Mesenchymal stem cell (in vitro differentiated cells and primary cell): ENCODE measurements around the gene GGCT.

Experiments
- DNase-seq: peaks from one replicate; pipeline ENCODE4 v3.0.0-alpha.2; 2013
- H2AFZ ChIP-seq: one replicate; pipeline ENCODE4 v1.6.1; 2013; ENCODE audit warnings: low read depth, mild to moderate bottlenecking, control low read depth, inconsistent platforms, low read length, moderate library complexity
- H2AK5ac ChIP-seq: 2 replicates; pipeline ENCODE4 v1.6.1; 2013; ENCODE audit warnings: low read length, moderate library complexity, mild to moderate bottlenecking, inconsistent platforms; ENCODE audit not compliant: severe bottlenecking
- H2BK120ac ChIP-seq: one replicate; pipeline ENCODE4 v1.6.1; 2013; ENCODE audit warnings: low read depth, mild to moderate bottlenecking, inconsistent platforms, low read length, moderate library complexity
- H2BK12ac ChIP-seq, 2 experiments: one replicate each; pipeline ENCODE4 v1.6.1; 2013; ENCODE audit warnings: inconsistent platforms in 2 of 2, low read length in 2 of 2, mild to moderate bottlenecking in 2 of 2, moderate library complexity in 2 of 2, control low read depth in 1 of 2
- H2BK15ac ChIP-seq: one replicate; pipeline ENCODE4 v1.6.1; 2013; ENCODE audit warnings: mild to moderate bottlenecking, low read depth, inconsistent platforms; ENCODE audit not compliant: poor library complexity, severe bottlenecking
- H2BK5ac ChIP-seq: 2 replicates; pipeline ENCODE4 v1.6.1; 2013; ENCODE audit warnings: low read depth, mild to moderate bottlenecking, low read length, control low read depth, inconsistent platforms; ENCODE audit not compliant: poor library complexity, severe bottlenecking
- H3K14ac ChIP-seq, 2 experiments: one replicate each; pipeline ENCODE4 v1.6.1; 2013; ENCODE audit warnings: inconsistent platforms in 2 of 2, low read length in 2 of 2, control low read depth in 1 of 2, mild to moderate bottlenecking in 1 of 2, moderate library complexity in 1 of 2
- H3K18ac ChIP-seq, 2 experiments: one replicate each; pipeline ENCODE4 v1.6.1; 2013; ENCODE audit warnings: inconsistent platforms in 2 of 2, low read length in 2 of 2, control low read depth in 1 of 2, low read depth in 1 of 2, mild to moderate bottlenecking in 1 of 2
- H3K23ac ChIP-seq, 2 experiments: one replicate each; pipeline ENCODE4 v1.6.1; 2013; ENCODE audit warnings: inconsistent platforms in 2 of 2, low read length in 2 of 2, mild to moderate bottlenecking in 2 of 2, moderate library complexity in 2 of 2, control low read depth in 1 of 2
- H3K27ac ChIP-seq: 2 replicates; pipeline ENCODE4 v1.5.1; 2013; ENCODE audit warnings: mild to moderate bottlenecking, moderate library complexity, low read length, control low read depth, inconsistent platforms; ENCODE audit not compliant: poor library complexity, severe bottlenecking
- H3K27me3 ChIP-seq, 2 experiments: 2 replicates each; pipeline versions ENCODE4 v1.6.1 to v1.7.0; 2013; ENCODE audit warnings: low read length in 2 of 2, mild to moderate bottlenecking in 2 of 2, moderate library complexity in 2 of 2, control low read depth in 1 of 2, inconsistent platforms in 1 of 2; ENCODE audit not compliant: control insufficient read depth in 1 of 2, insufficient read depth in 1 of 2
- H3K36me3 ChIP-seq, 2 experiments: 2 replicates each; pipeline versions ENCODE4 v1.6.1 to v1.7.0; 2013; ENCODE audit warnings: low read length in 2 of 2, control low read depth in 1 of 2, inconsistent platforms in 1 of 2, low read depth in 1 of 2, mild to moderate bottlenecking in 1 of 2; ENCODE audit not compliant: insufficient read depth in 2 of 2, control insufficient read depth in 1 of 2
- H3K4ac ChIP-seq, 2 experiments: one replicate each; pipeline ENCODE4 v1.6.1; 2013; ENCODE audit warnings: inconsistent platforms in 2 of 2, low read length in 2 of 2, mild to moderate bottlenecking in 2 of 2, moderate library complexity in 2 of 2, control low read depth in 1 of 2, low read depth in 1 of 2
- H3K4me1 ChIP-seq: 2 replicates; pipeline ENCODE4 v1.6.1; 2013; ENCODE audit warnings: low read depth, low read length, control low read depth; ENCODE audit not compliant: control insufficient read depth, insufficient read depth
- H3K4me2 ChIP-seq: 2 replicates; pipeline ENCODE4 v1.6.1; 2013; ENCODE audit warnings: low read length, mild to moderate bottlenecking, inconsistent platforms; ENCODE audit not compliant: poor library complexity, severe bottlenecking
- H3K4me3 ChIP-seq, 2 experiments: 2 replicates each; pipeline versions ENCODE4 v1.5.1 to v1.7.0; 2013; ENCODE audit warnings: low read length in 2 of 2, mild to moderate bottlenecking in 2 of 2, control low read depth in 1 of 2, low read depth in 1 of 2; ENCODE audit not compliant: insufficient read depth in 1 of 2
- H3K79me1 ChIP-seq: replicated peaks from 2 replicates; pipeline ENCODE4 v1.6.1; 2013; ENCODE audit warnings: mild to moderate bottlenecking, control low read depth, low read length, inconsistent platforms; ENCODE audit not compliant: poor library complexity, severe bottlenecking
- H3K9ac ChIP-seq: 2 replicates; pipeline ENCODE4 v1.7.0; 2013; ENCODE audit warnings: mild to moderate bottlenecking, low read length, moderate library complexity
- H3K9me3 ChIP-seq: 2 replicates; pipeline ENCODE4 v1.7.0; 2013; ENCODE audit warnings: mild to moderate bottlenecking, low read length; ENCODE audit not compliant: control insufficient read depth
- H4K8ac ChIP-seq: one replicate; pipeline ENCODE4 v1.6.1; 2013; ENCODE audit warnings: inconsistent platforms, mild to moderate bottlenecking, low read length, moderate library complexity
- H4K91ac ChIP-seq: one replicate; pipeline ENCODE4 v1.6.1; 2013; ENCODE audit warnings: mild to moderate bottlenecking, low read length, inconsistent platforms
- WGBS: methylation state at CpG from one replicate; pipeline ENCODE4 v1.1.7; 2013; ENCODE audit warnings: mixed read lengths; 5-methylcytosine and 5-hydroxymethylcytosine counted together

GGCT gene

DNA sequence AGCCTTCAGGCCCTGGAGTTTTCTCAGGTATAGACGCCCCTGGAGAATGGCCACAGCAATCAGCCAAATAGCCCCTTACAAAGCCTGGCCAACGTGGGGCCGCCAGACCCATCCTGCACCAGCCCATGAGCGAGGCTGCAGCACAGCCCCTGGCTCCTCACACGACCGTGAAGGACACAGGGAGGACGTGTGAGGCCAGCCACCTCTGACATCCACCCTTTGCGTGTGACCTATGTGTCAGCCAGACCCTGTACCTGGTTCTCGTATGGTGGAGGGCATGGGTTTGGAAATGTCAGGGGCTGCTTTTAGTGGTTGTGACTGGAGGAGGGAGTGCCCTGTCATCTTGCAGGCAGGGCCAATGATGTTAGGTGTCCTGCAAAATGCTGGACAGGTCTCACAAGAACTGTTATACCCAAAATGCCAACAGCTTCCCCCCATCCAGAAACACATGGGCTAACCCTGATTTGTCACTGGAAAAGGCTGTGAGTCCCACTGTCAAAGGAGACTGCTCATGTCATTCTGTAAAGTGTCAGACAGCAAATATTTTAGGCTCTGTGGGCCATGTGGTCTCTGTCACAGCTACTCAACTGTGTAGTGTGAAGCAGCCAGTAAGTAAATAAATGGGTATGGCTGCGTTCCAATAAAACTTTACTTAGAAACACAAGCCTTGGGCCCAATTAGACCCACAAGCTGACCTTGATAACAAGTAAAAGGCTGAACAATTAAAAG is 56.0 kb downstream of the GGCT start:
- H3K27me3 ChIP-seq: no peaks in the 10 kb centered on the region
- H3K4me2 ChIP-seq: no peak overlapping the region
- peaks cover 1% of the 10 kb centered on the region for H3K79me1 ChIP-seq
- no peak overlapping the region for H2BK15ac ChIP-seq
- WGBS: 82% methylated on average over 9 of the region's 10 CpGs
- H3K36me3 ChIP-seq: peaks cover 48 to 75% of the 10 kb centered on the region in 2 experiments
- H2AFZ ChIP-seq: no peak overlapping the region
- no peak overlapping the region for H3K4me3 ChIP-seq
- no peak overlapping the region for H2AK5ac ChIP-seq
- no peak overlapping the region for H3K14ac ChIP-seq
- no peak for DNase-seq
- H3K4ac ChIP-seq: no peak overlapping the region
- no peak overlapping the region for H3K9ac ChIP-seq
- no peaks in the 10 kb centered on the region for H3K9me3 ChIP-seq
- H3K23ac ChIP-seq: no peak overlapping the region
- no peak overlapping the region for H4K91ac ChIP-seq
- no peak overlapping the region for H3K27ac ChIP-seq
- no peak overlapping the region for H2BK5ac ChIP-seq
- no peak overlapping the region for H2BK12ac ChIP-seq
- H3K4me1 ChIP-seq: no peaks in the 10 kb centered on the region
- peak overlapping the region; percentile 21 for H4K8ac ChIP-seq
- H2BK120ac ChIP-seq: no peak overlapping the region
- H3K18ac ChIP-seq: peak overlapping the region in 1 of 2 experiments; percentile 37

DNA sequence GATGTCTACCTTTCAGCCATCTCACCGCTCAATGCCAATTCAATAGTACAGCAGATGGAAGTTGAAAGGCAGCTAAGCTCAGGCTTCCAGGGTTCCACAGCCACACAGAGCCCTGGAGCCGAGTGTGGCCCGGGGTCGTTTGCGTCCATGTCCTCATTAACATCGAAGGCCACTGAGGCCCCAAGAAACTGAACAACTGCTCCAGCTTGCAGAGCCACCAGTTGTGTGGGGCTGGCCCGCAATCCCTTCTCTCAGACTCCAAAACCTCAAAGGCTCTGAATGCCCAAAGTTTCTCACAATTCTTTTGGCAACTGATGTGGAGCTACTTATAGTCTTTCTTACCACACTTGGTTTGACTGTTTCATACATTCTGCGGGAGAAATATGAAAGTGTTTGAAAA is 57.2 kb downstream of the GGCT start:
- WGBS: 98% methylated on average over 8 of the region's 8 CpGs

More for the DNA sequence above, 57.2 kb downstream of the GGCT start:
- peaks cover 39 to 66% of the 10 kb centered on the region in 2 experiments for H3K36me3 ChIP-seq
- no peak overlapping the region for H3K18ac ChIP-seq
- no peaks in the 10 kb centered on the region for H3K4me1 ChIP-seq
- H3K9ac ChIP-seq: no peak overlapping the region
- no peak overlapping the region for H3K27ac ChIP-seq
- no peak overlapping the region for H3K23ac ChIP-seq
- no peak overlapping the region for H3K4me2 ChIP-seq
- H3K14ac ChIP-seq: no peak overlapping the region
- H3K4ac ChIP-seq: no peak overlapping the region
- peaks cover 1% of the 10 kb centered on the region for H3K79me1 ChIP-seq
- no peak overlapping the region for H2BK12ac ChIP-seq
- H2BK15ac ChIP-seq: no peak overlapping the region
- H2BK120ac ChIP-seq: no peak overlapping the region
- no peak overlapping the region for H4K91ac ChIP-seq
- no peak overlapping the region for H3K4me3 ChIP-seq
- no peak overlapping the region for H2BK5ac ChIP-seq
- no peaks in the 10 kb centered on the region for H3K27me3 ChIP-seq
- no peak overlapping the region for H2AFZ ChIP-seq
- H3K9me3 ChIP-seq: no peaks in the 10 kb centered on the region
- H4K8ac ChIP-seq: no peak overlapping the region
- DNase-seq: no peak
- no peak overlapping the region for H2AK5ac ChIP-seq
